ENCODE data around the gene C14orf119.

The C14orf119 gene

GRCh38 chr14:23137813-23138535 lies 42.7 kb downstream of the C14orf119 start:
- in situ Hi-C loops (cut with MboI; ENCODE audit: low pct_unique_long_range_greater_than_20kb, low sequenced_read_pairs) = no loop called here
- DNase-seq = no peak

GRCh38 chr14:23139874-23140273 lies 44.6 kb downstream of the C14orf119 start:
- in situ Hi-C loops (cut with MboI; ENCODE audit: low pct_unique_long_range_greater_than_20kb, low sequenced_read_pairs) = no loop called here
- no peak for DNase-seq

- no peak for DNase-seq
- in situ Hi-C loops (cut with MboI; ENCODE audit: low pct_unique_long_range_greater_than_20kb, low sequenced_read_pairs) = no loop called here
These were observed 45.1 kb downstream of the C14orf119 start for GRCh38 chr14:23140371-23140770.

GRCh38 chr14:23141706-23142444 lies 46.6 kb downstream of the C14orf119 start:
- in situ Hi-C loops (cut with MboI; ENCODE audit: low pct_unique_long_range_greater_than_20kb, low sequenced_read_pairs) = no loop called here
- DNase-seq = no peak

- no peak for DNase-seq
- in situ Hi-C loops (cut with MboI; ENCODE audit: low pct_unique_long_range_greater_than_20kb, low sequenced_read_pairs) = no loop called here
These were observed 47.5 kb downstream of the C14orf119 start for GRCh38 chr14:23142826-23143225.

- in situ Hi-C loops (cut with MboI; ENCODE audit: low pct_unique_long_range_greater_than_20kb, low sequenced_read_pairs) = no loop called here
- no peak for DNase-seq
These were observed 48.6 kb downstream of the C14orf119 start for GRCh38 chr14:23143911-23144310.

- in situ Hi-C loops (cut with MboI; ENCODE audit: low pct_unique_long_range_greater_than_20kb, low sequenced_read_pairs) = no loop called here
- no peak for DNase-seq
These were observed 50.6 kb downstream of the C14orf119 start for GRCh38 chr14:23145794-23146350.

- in situ Hi-C loops (cut with MboI; ENCODE audit: low pct_unique_long_range_greater_than_20kb, low sequenced_read_pairs) = no loop called here
- DNase-seq = no peak
These were observed 51.1 kb downstream of the C14orf119 start for GRCh38 chr14:23146351-23146910.

GRCh38 chr14:23146980-23147379 lies 51.7 kb downstream of the C14orf119 start:
- DNase-seq = no peak
- in situ Hi-C loops (cut with MboI; ENCODE audit: low pct_unique_long_range_greater_than_20kb, low sequenced_read_pairs) = no loop called here

- in situ Hi-C loops (cut with MboI; ENCODE audit: low pct_unique_long_range_greater_than_20kb, low sequenced_read_pairs) = no loop called here
These were observed 52.4 kb downstream of the C14orf119 start for GRCh38 chr14:23147676-23148075.

GRCh38 chr14:23148591-23149249 lies 53.4 kb downstream of the C14orf119 start:
- in situ Hi-C loops (cut with MboI; ENCODE audit: low pct_unique_long_range_greater_than_20kb, low sequenced_read_pairs) = no loop called here
- no peak for DNase-seq

More at GRCh38 chr14:23147676-23148075, 52.4 kb downstream of the C14orf119 start:
- no peak for DNase-seq

GRCh38 chr14:23149745-23150144 lies 54.4 kb downstream of the C14orf119 start:
- in situ Hi-C loops (cut with MboI; ENCODE audit: low pct_unique_long_range_greater_than_20kb, low sequenced_read_pairs) = no loop called here
- no peak for DNase-seq

All from KBM-7 (cell line).